A673 (cell line): Measurements from ENCODE around the gene MYH3. TPM values are rescaled to one million over a fixed set of nuclear protein-coding genes. Genes with fewer than 3 reads are reported as not detected.
A peak's percentile ranks its signal among the peaks of the same experiment; 100 is the strongest.

ENCODE experiments used
- BruUV-seq: library from RNA; stranded (reverse); fragments of 400-500 nt; replicated peaks from 2 replicates; lab custom pipeline; 2021; lab: Mats Ljungman, UMichigan
- CTCF ChIA-PET: fragments of 300-600 bp; sonication (Branson Sonifier 250); formaldehyde crosslinking; loops from one replicate; lab custom pipeline; 2022; ENCODE audit warnings: antibody characterized with exemption; lab: Charles Lee
- POLR2A ChIA-PET: fragments of 300-600 bp; sonication (Branson Sonifier 250); formaldehyde crosslinking; loops from one replicate; lab custom pipeline; 2022; ENCODE audit warnings: antibody characterized with exemption; ENCODE audit not compliant: low non-redundant PET; lab: Charles Lee
- DNase-seq: peaks from one replicate; pipeline ENCODE4 v3.0.0-alpha.2; 2015; ENCODE audit warnings: low spot score
- H3K27ac ChIP-seq: fragments of 200-600 bp; sonication (generic); 2 replicates; pipeline ENCODE4 v1.5.1; 2016; ENCODE audit warnings: mixed run types, low read depth, mild to moderate bottlenecking, mixed read lengths, antibody characterized with exemption, low read length; ENCODE audit not compliant: poor library complexity, severe bottlenecking
- H3K27me3 ChIP-seq: fragments of 200-600 bp; sonication (generic); replicated peaks from 2 replicates; pipeline ENCODE4 v1.6.1; 2017; ENCODE audit warnings: mixed run types, low read depth, mild to moderate bottlenecking, mixed read lengths, antibody characterized with exemption, low read length; ENCODE audit not compliant: insufficient read depth, poor library complexity
- H3K36me3 ChIP-seq: fragments of 200-600 bp; sonication (generic); 2 replicates; pipeline ENCODE4 v1.6.1; 2016; ENCODE audit warnings: mixed run types, mild to moderate bottlenecking, mixed read lengths, antibody characterized with exemption, low read length; ENCODE audit not compliant: insufficient read depth, poor library complexity, severe bottlenecking
- H3K4me1 ChIP-seq: fragments of 200-600 bp; sonication (generic); 2 replicates; pipeline ENCODE4 v1.6.1; 2017; ENCODE audit warnings: mixed run types, mild to moderate bottlenecking, mixed read lengths, antibody characterized with exemption, low read length; ENCODE audit not compliant: insufficient read depth, poor library complexity, severe bottlenecking
- H3K4me3 ChIP-seq: fragments of 200-600 bp; sonication (generic); 2 replicates; pipeline ENCODE4 v1.5.1; 2016; ENCODE audit warnings: low read depth, mixed run types, mild to moderate bottlenecking, mixed read lengths, low read length; ENCODE audit not compliant: poor library complexity, severe bottlenecking
- H3K9me3 ChIP-seq: fragments of 200-600 bp; sonication (generic); 2 replicates; pipeline ENCODE4 v1.6.1; 2016; ENCODE audit warnings: mixed run types, low read depth, mild to moderate bottlenecking, mixed read lengths, antibody characterized with exemption, low read length; ENCODE audit not compliant: poor library complexity, severe bottlenecking
- CTCF ChIP-seq: fragments of 300-800, 200-600 bp; sonication (generic); conservative IDR thresholded peaks from 2 replicates; pipeline ENCODE4 v1.5.1; 2017; ENCODE audit warnings: low read depth, mild to moderate bottlenecking, antibody characterized with exemption, low read length, moderate library complexity, mixed read lengths
- EZH2 ChIP-seq: fragments of 200-600 bp; sonication (generic); IDR thresholded peaks from 2 replicates; pipeline ENCODE4 v1.6.1; 2017; ENCODE audit warnings: borderline replicate concordance, low read depth, mild to moderate bottlenecking, mixed read lengths, antibody characterized with exemption, low read length; ENCODE audit not compliant: poor library complexity, severe bottlenecking
- intact Hi-C: fragments of 100-400 bp; cut with micrococcal nuclease; formaldehyde crosslinking; loops from one replicate; pipeline ENCODE4 v1.10.0; 2022; ENCODE audit not compliant: unreplicated experiment
- total RNA-seq: library from RNA; stranded (reverse); gene quantifications from 2 replicates; pipeline ENCODE4 v1.2.3, GENCODE V29; 2021

Gene MYH3
- total RNA-seq, 1 experiment from 2014 or later: 3.2 TPM

- ChIA-PET CTCF (no interaction called here), POLR2A (no interaction called here)
- intact Hi-C loops: no loop called here
- no peaks in the 10 kb centered on the region for H3K27me3 ChIP-seq
- no peaks in the 10 kb centered on the region for H3K9me3 ChIP-seq
- no TSS peak for BruUV-seq
- DNase-seq: no peak
- TF ChIP-seq CTCF (no peak), EZH2 (no peak)
- no peaks in the 10 kb centered on the region for H3K36me3 ChIP-seq
- no peaks in the 10 kb centered on the region for H3K4me1 ChIP-seq
- H3K27ac ChIP-seq: no peak overlapping the region
- H3K4me3 ChIP-seq: no peak overlapping the region
These were observed 8.7 kb downstream of the MYH3 start for GRCh38 chr17:10648381-10648780.

- H3K27ac ChIP-seq: no peak overlapping the region
- peak; percentile 67 for DNase-seq
- no TSS peak for BruUV-seq
- H3K9me3 ChIP-seq: no peaks in the 10 kb centered on the region
- POLR2A ChIA-PET: no interaction called here
- intact Hi-C loops: loop anchor here (2.0 kb wide), 1 partner anchor 198 kb away; no protein-coding TSS in a partner anchor
- CTCF ChIA-PET: interaction anchor here (0.6 to 1.7 kb wide), 8 partner anchors 15 to 1340 kb away, joined by 3 to 8 read pairs (median 6); partner anchors contain the start of gene PIRT
- no peaks in the 10 kb centered on the region for H3K27me3 ChIP-seq
- no peaks in the 10 kb centered on the region for H3K4me1 ChIP-seq
- no peak overlapping the region for H3K4me3 ChIP-seq
- peak; percentile 82 for TF ChIP-seq CTCF
- no peak for TF ChIP-seq EZH2
- no peaks in the 10 kb centered on the region for H3K36me3 ChIP-seq
These were observed 10.6 kb downstream of the MYH3 start for GRCh38 chr17:10646392-10646990.

- TF ChIP-seq EZH2 (no peak), CTCF (no peak)
- no peaks in the 10 kb centered on the region for H3K36me3 ChIP-seq
- H3K4me3 ChIP-seq: no peak overlapping the region
- intact Hi-C loops: no loop called here
- ChIA-PET CTCF (no interaction called here), POLR2A (no interaction called here)
- BruUV-seq: no TSS peak
- no peaks in the 10 kb centered on the region for H3K4me1 ChIP-seq
- H3K9me3 ChIP-seq: no peaks in the 10 kb centered on the region
- no peaks in the 10 kb centered on the region for H3K27me3 ChIP-seq
- no peak overlapping the region for H3K27ac ChIP-seq
- DNase-seq: no peak
These were observed 16.6 kb downstream of the MYH3 start for GRCh38 chr17:10640475-10640874.
